Left lung (tissue), 10 donors: ENCODE results near the gene NFATC1. TPM values are rescaled to one million over a fixed set of nuclear protein-coding genes. Genes with fewer than 3 reads are reported as not detected.

Experiments used
- ATAC-seq: fragments of 200-7000 bp; cut with Tn5 transposase; one replicate; pipeline ENCODE4 v1.9.1; 2020; ENCODE audit warnings: moderate library complexity
- DNase-seq, 4 donors: peaks; one replicate each; pipeline ENCODE4 v3.0.0-alpha.2; 2013 to 2020
- H3K27ac ChIP-seq, 2 donors: fragments of 200-600 bp; sonication (generic) in 1 of 2; one replicate each; pipeline versions ENCODE4 v1.5.0 to v1.8.0; 2020 to 2021
- H3K27me3 ChIP-seq, 2 donors: fragments of 200-600 bp; sonication (generic) in 1 of 2; one replicate each; pipeline versions ENCODE4 v1.5.0 to v1.8.0; 2020 to 2021
- H3K36me3 ChIP-seq, 2 donors: fragments of 200-600 bp; sonication (generic) in 1 of 2; one replicate each; pipeline versions ENCODE4 v1.5.0 to v1.8.0; 2020 to 2021
- H3K4me1 ChIP-seq, 2 donors: fragments of 200-600 bp; one replicate each; pipeline ENCODE4 v1.8.0; 2021
- H3K4me3 ChIP-seq, 2 donors: fragments of 200-600 bp; sonication (generic) in 1 of 2; one replicate each; pipeline versions ENCODE4 v1.5.0 to v1.8.0; 2020 to 2021; ENCODE audit warnings: mild to moderate bottlenecking in 1 of 2
- H3K9me3 ChIP-seq, 2 donors: fragments of 200-600 bp; sonication (generic) in 1 of 2; one replicate each; pipeline versions ENCODE4 v1.5.0 to v1.8.0; 2020 to 2021
- intact Hi-C, 2 donors: fragments of 100-400 bp; cut with DNase I; formaldehyde crosslinking; loops; one replicate each; pipeline versions ENCODE4 v1.11.2 to v1.14.2; 2022
- polyA plus RNA-seq, 6 donors: library from polyadenylated mRNA; unstranded; fragments of 120-200 nt; gene quantifications; one replicate each; pipeline ENCODE4 v1.2.1, GENCODE V29; 2013; ENCODE audit not compliant: insufficient read length in 6 of 6
- total RNA-seq, 2 donors: library from RNA; stranded (reverse); fragmentation: NEBNext Ultra II Directional; extraction: Animal tissue kit (Norgen Biotek cat#: 25700); gene quantifications; one replicate each; pipeline ENCODE4 v1.2.1, GENCODE V29; 2021
- TF ChIP-seq, protein P1 (sequence below), 2 donors: fragments of 200-600 bp; sonication (generic) in 1 of 2; IDR thresholded peaks; one replicate each; pipeline versions ENCODE4 v1.5.0 to v1.8.0; 2021; ENCODE audit warnings: antibody characterized with exemption in 2 of 2
- donor health status: DM: no; HTN: yes; CAD: no.
- donor health status: DM: no; HTN: no; CAD: no.

Gene NFATC1
- total and polyA plus RNA-seq, 8 donors, result 6.5 to 17.1 (median 8.0) TPM

DNA sequence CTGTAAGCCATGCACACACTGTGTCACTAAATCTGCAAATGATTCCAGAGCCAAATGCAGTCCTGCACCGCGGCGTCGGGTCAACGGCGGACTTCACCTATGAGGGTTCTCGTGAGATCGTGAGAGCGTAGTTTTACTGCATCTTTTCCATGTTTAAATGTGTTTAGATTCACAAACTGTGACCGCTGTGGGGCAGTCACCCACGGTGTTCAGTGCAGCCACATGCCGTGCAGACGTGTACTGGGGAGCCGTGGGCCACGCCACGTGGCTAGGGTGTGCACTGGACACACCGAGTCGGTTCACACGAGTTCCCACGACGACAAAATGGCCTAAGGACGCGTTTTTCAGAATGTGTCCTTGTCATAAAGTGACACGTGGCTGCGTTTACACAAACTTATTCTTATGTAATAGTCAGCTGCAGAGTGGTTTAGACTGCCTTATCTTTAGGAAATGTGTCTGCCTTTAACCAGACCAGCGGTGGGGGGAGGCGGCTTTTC is 34.1 kb downstream of the NFATC1 start:
- H3K27me3 ChIP-seq, result no peaks in the 10 kb centered on the region
- no peaks in the 10 kb centered on the region for H3K4me1 ChIP-seq
- no peaks in the 10 kb centered on the region for H3K9me3 ChIP-seq
- H3K36me3 ChIP-seq, result peaks cover 0 to 33% of the 10 kb centered on the region in 2 donors
- ATAC-seq (no peak), DNase-seq (peak in 1 of 4 donors; percentile 66)
- no peak overlapping the region for H3K4me3 ChIP-seq
- TF ChIP-seq, protein P1, sequence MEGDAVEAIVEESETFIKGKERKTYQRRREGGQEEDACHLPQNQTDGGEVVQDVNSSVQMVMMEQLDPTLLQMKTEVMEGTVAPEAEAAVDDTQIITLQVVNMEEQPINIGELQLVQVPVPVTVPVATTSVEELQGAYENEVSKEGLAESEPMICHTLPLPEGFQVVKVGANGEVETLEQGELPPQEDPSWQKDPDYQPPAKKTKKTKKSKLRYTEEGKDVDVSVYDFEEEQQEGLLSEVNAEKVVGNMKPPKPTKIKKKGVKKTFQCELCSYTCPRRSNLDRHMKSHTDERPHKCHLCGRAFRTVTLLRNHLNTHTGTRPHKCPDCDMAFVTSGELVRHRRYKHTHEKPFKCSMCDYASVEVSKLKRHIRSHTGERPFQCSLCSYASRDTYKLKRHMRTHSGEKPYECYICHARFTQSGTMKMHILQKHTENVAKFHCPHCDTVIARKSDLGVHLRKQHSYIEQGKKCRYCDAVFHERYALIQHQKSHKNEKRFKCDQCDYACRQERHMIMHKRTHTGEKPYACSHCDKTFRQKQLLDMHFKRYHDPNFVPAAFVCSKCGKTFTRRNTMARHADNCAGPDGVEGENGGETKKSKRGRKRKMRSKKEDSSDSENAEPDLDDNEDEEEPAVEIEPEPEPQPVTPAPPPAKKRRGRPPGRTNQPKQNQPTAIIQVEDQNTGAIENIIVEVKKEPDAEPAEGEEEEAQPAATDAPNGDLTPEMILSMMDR (IDR thresholded peaks at IDR 0.05), result no peak
- no peak overlapping the region for H3K27ac ChIP-seq
- intact Hi-C loops, result no loop called here

DNA sequence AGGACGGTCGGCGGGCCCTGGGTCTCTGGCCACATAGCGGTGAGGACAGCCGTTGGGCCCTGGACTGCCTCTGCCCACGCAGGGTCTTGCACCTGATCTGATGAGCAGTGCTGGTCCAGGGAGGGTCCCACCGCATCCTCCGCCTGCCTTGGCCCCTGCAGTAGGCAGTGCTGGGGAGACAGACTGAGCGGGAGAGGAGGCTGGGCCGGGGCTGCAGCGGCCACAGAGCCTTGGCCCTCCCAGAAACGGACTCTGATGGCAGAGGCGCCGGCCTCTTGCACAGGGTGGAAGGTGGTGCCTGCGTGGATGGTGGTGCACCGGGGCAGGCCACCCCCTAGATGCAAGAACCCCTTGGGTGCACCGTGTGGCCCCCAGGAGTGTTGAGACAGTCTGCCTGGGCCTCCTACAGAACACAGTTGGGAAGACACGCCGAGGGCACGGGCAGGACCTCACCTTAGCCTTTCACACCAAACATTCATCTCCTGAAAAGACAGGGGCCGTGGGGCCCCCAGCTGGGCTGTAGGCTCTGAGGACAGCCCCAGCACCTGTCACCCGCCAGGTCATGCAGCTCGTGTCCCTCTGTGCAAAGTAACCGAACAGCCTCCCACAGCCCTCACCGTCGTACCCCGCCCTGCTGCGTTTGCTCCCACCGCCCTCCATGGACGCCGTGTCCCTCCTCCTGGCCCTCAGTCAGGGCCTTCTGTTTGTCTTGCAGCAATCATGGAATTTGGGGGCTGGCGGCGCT is 36.8 kb downstream of the NFATC1 start:
- ATAC-seq, result no peak
- TF ChIP-seq, protein P1 (IDR thresholded peaks at IDR 0.05), result no peak

DNA sequence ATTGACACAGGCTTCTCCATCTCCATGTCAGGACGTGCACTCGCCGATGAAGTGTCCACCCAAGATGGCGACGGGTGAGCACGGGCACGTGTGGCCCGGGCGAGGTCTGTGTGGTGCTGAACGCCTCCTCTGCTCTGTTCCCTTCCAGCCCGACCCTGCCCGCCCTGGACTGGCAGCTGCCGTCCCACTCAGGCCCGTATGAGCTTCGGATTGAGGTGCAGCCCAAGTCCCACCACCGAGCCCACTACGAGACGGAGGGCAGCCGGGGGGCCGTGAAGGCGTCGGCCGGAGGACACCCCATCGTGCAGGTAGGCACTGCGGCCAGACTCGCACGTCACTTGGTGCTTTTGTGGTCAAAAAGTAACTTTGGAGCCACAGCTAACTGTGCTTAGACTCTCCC is 37.7 kb downstream of the NFATC1 start:
- H3K36me3 ChIP-seq, result peaks cover 0 to 33% of the 10 kb centered on the region in 2 donors
- no peak overlapping the region for H3K4me3 ChIP-seq
- TF ChIP-seq, protein P1 (IDR thresholded peaks at IDR 0.05), result no peak
- intact Hi-C loops, result no loop called here
- H3K4me1 ChIP-seq, result no peaks in the 10 kb centered on the region
- ATAC-seq (no peak), DNase-seq (no peak)
- no peaks in the 10 kb centered on the region for H3K27me3 ChIP-seq
- H3K27ac ChIP-seq, result no peak overlapping the region
- H3K9me3 ChIP-seq, result no peaks in the 10 kb centered on the region

More for the DNA sequence above, 36.8 kb downstream of the NFATC1 start:
- Histone ChIP-seq H3K36me3 (peaks cover 0 to 33% of the 10 kb centered on the region in 2 donors), H3K4me1 (no peaks in the 10 kb centered on the region), H3K27me3 (no peaks in the 10 kb centered on the region), H3K9me3 (no peaks in the 10 kb centered on the region), H3K27ac (no peak overlapping the region), H3K4me3 (no peak overlapping the region)
- peak in 1 of 4 donors; percentile 63 for DNase-seq
- intact Hi-C loops, result no loop called here

DNA sequence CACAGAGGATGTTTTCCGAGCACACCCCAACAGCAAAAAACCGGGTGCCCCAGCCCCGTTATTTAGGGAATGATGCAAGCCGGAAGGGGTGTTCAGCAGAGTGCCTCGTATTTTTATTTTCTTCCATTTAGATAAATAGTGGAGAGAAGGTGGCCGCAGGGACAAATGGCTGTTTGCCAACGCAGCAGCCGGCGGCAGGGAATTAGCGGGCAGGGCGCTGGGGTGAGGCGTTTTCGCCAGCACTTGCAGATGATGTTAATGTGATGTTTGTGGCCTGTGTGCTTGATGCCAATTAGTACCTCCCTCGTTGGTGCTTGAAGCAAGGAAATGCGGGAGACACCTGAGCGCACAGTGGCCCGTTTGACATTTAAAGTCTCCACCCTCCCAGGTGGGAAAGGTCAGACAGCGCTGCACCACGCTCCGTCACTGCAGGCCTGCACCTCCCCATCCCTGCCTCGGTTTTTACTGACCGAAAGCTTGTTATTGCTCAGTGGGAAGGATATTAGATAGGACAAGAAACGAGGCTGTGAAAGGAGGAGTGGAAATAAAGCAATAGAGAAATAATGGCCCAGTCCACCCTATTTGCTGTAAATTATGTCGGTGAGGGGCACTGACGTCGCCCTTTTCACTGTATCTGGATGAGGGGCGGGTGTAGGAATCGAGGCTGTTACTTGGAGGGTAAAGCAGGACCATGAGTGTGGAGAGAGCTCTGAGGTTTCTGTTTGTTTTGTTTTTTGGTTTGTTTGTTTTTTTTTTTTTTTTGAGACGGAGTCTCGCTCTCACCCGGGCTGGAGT is 39.1 kb downstream of the NFATC1 start:
- no peak overlapping the region for H3K27ac ChIP-seq
- no peaks in the 10 kb centered on the region for H3K27me3 ChIP-seq
- DNase-seq, result no peak
- ATAC-seq, result no peak
- intact Hi-C loops, result no loop called here
- H3K36me3 ChIP-seq, result peaks cover 0 to 33% of the 10 kb centered on the region in 2 donors
- no peak overlapping the region for H3K4me3 ChIP-seq
- no peaks in the 10 kb centered on the region for H3K9me3 ChIP-seq
- TF ChIP-seq, protein P1 (IDR thresholded peaks at IDR 0.05), result no peak
- H3K4me1 ChIP-seq, result no peaks in the 10 kb centered on the region
